Measurements from ENCODE around the gene IKBKE.

The IKBKE gene

GRCh38 chr1:206492589-206492988 is 22.3 kb downstream of the IKBKE start:
- no peak for DNase-seq (ENCODE audit: extremely low read depth, low read depth)
- TF ChIP-seq CTCF (IDR thresholded peaks at IDR 0.05; ENCODE audit: low read depth, low read length, missing control alignments), result no peak
- H3K4me3 ChIP-seq (replicated peaks; ENCODE audit: low read depth, low read length), result no peak overlapping the region

GRCh38 chr1:206493279-206493678 is 23.0 kb downstream of the IKBKE start:
- DNase-seq (ENCODE audit: extremely low read depth, low read depth), result no peak
- no peak overlapping the region for H3K4me3 ChIP-seq (replicated peaks; ENCODE audit: low read depth, low read length)
- TF ChIP-seq CTCF (IDR thresholded peaks at IDR 0.05; ENCODE audit: low read depth, low read length, missing control alignments), result no peak

- TF ChIP-seq CTCF (IDR thresholded peaks at IDR 0.05; ENCODE audit: low read depth, low read length, missing control alignments), result no peak
- DNase-seq (ENCODE audit: extremely low read depth, low read depth), result no peak
- H3K4me3 ChIP-seq (replicated peaks; ENCODE audit: low read depth, low read length), result no peak overlapping the region
These were observed 24.8 kb downstream of the IKBKE start for GRCh38 chr1:206495011-206495461.

GRCh38 chr1:206495493-206496046 is 25.3 kb downstream of the IKBKE start:
- no peak for DNase-seq (ENCODE audit: extremely low read depth, low read depth)
- no peak for TF ChIP-seq CTCF (IDR thresholded peaks at IDR 0.05; ENCODE audit: low read depth, low read length, missing control alignments)
- no peak overlapping the region for H3K4me3 ChIP-seq (replicated peaks; ENCODE audit: low read depth, low read length)

- TF ChIP-seq CTCF (IDR thresholded peaks at IDR 0.05; ENCODE audit: low read depth, low read length, missing control alignments), result no peak
- H3K4me3 ChIP-seq (replicated peaks; ENCODE audit: low read depth, low read length), result no peak overlapping the region
- DNase-seq (ENCODE audit: extremely low read depth, low read depth), result no peak
These were observed 26.0 kb downstream of the IKBKE start for GRCh38 chr1:206496131-206496793.

GRCh38 chr1:206497363-206497762 is 27.1 kb downstream of the IKBKE start:
- TF ChIP-seq CTCF (IDR thresholded peaks at IDR 0.05; ENCODE audit: low read depth, low read length, missing control alignments), result no peak
- no peak for DNase-seq (ENCODE audit: extremely low read depth, low read depth)
- H3K4me3 ChIP-seq (replicated peaks; ENCODE audit: low read depth, low read length), result no peak overlapping the region
